Parathyroid adenoma (tissue), 2 donors: ENCODE measurements around the gene TSC22D1.

Experiments used
- H2AFZ ChIP-seq: fragments of 300-600 bp; sonication (generic); one replicate; pipeline ENCODE4 v1.7.0; 2017; ENCODE audit warnings: antibody characterized with exemption, mild to moderate bottlenecking
- H3K27ac ChIP-seq: fragments of 300-600 bp; sonication (generic); one replicate; pipeline ENCODE4 v1.7.0; 2017
- H3K27me3 ChIP-seq: fragments of 300-600 bp; sonication (generic); one replicate; pipeline ENCODE4 v1.7.0; 2017; ENCODE audit warnings: low read length; ENCODE audit not compliant: control insufficient read depth, insufficient read depth
- H3K36me3 ChIP-seq: fragments of 300-600 bp; sonication (generic); one replicate; pipeline ENCODE4 v1.7.0; 2017; ENCODE audit warnings: low read length; ENCODE audit not compliant: control insufficient read depth, insufficient read depth
- H3K4me1 ChIP-seq: fragments of 300-600 bp; sonication (generic); one replicate; pipeline ENCODE4 v1.7.0; 2017; ENCODE audit warnings: control low read depth
- H3K4me2 ChIP-seq: fragments of 300-600 bp; sonication (generic); one replicate; pipeline ENCODE4 v1.7.0; 2017; ENCODE audit warnings: low read length
- H3K4me3 ChIP-seq: fragments of 300-600 bp; sonication (generic); one replicate; pipeline ENCODE4 v1.7.0; 2017; ENCODE audit warnings: low read depth, low read length
- H3K79me2 ChIP-seq: fragments of 300-600 bp; sonication (generic); one replicate; pipeline ENCODE4 v1.7.0; 2017; ENCODE audit warnings: control low read depth
- H3K9ac ChIP-seq: fragments of 300-600 bp; sonication (generic); one replicate; pipeline ENCODE4 v1.7.0; 2017; ENCODE audit warnings: mild to moderate bottlenecking
- H3K9me3 ChIP-seq: fragments of 300-600 bp; sonication (generic); one replicate; pipeline ENCODE4 v1.7.0; 2017; ENCODE audit warnings: low read length; ENCODE audit not compliant: control insufficient read depth
- CTCF ChIP-seq: fragments of 300-600 bp; sonication (generic); IDR thresholded peaks from one replicate; pipeline ENCODE4 v1.7.0; 2017; ENCODE audit warnings: antibody characterized with exemption, mild to moderate bottlenecking
- donor health status: primary hyperparathyroidism.

Gene TSC22D1

GRCh38 chr13:44382635-44383145, 193.4 kb downstream of the TSC22D1 start:
- Histone ChIP-seq H3K27ac (no peak overlapping the region), H3K9me3 (no peaks in the 10 kb centered on the region), H3K27me3 (no peaks in the 10 kb centered on the region), H3K36me3 (no peaks in the 10 kb centered on the region), H3K4me1 (peaks cover 5% of the 10 kb centered on the region), H2AFZ (no peak overlapping the region), H3K9ac (no peak overlapping the region), H3K79me2 (no peaks in the 10 kb centered on the region), H3K4me3 (no peak overlapping the region), H3K4me2 (no peak overlapping the region)
- no peak for TF ChIP-seq CTCF
